HG03108 (cell line): ENCODE measurements around the gene BMS1.
"Not testable (repeated sequence)": the region's sequence is repeated elsewhere in the genome, so short reads cannot be mapped to it uniquely, and the experiment has no call there.

Experiments
- ATAC-seq: cut with Tn5 transposase; IDR thresholded peaks from one replicate; pipeline ENCODE4 v1.9.1; 2021; ENCODE audit warnings: moderate library complexity; ENCODE audit not compliant: unreplicated experiment

BMS1 gene

GRCh38 chr10:42783181-42783549, 570 bp downstream of the BMS1 start:
- no peak for ATAC-seq

- no peak for ATAC-seq
Measured at GRCh38 chr10:42785759-42786158, 3.2 kb downstream of the BMS1 start.

- ATAC-seq: no peak
Measured at GRCh38 chr10:42790835-42791234, 8.2 kb downstream of the BMS1 start.

- ATAC-seq: no peak
Measured at GRCh38 chr10:42795701-42796100, 13.1 kb downstream of the BMS1 start.

- ATAC-seq: no peak
Measured at GRCh38 chr10:42801135-42801534, 18.5 kb downstream of the BMS1 start.

- no peak for ATAC-seq
Measured at GRCh38 chr10:42802876-42803275, 20.3 kb downstream of the BMS1 start.

GRCh38 chr10:42809676-42810075, 27.1 kb downstream of the BMS1 start:
- ATAC-seq: no peak

- ATAC-seq: no peak
Measured at GRCh38 chr10:42812028-42812427, 29.4 kb downstream of the BMS1 start.

GRCh38 chr10:42813989-42814687, 31.5 kb downstream of the BMS1 start:
- ATAC-seq: not testable (repeated sequence)

GRCh38 chr10:42816334-42816733, 33.7 kb downstream of the BMS1 start:
- not testable (repeated sequence) for ATAC-seq

GRCh38 chr10:42816912-42817311, 34.3 kb downstream of the BMS1 start:
- no peak for ATAC-seq

GRCh38 chr10:42817417-42817816, 34.8 kb downstream of the BMS1 start:
- not testable (repeated sequence) for ATAC-seq

GRCh38 chr10:42826759-42827158, 44.2 kb downstream of the BMS1 start:
- not testable (repeated sequence) for ATAC-seq

GRCh38 chr10:42827201-42827600, 44.6 kb downstream of the BMS1 start:
- no peak for ATAC-seq

- not testable (repeated sequence) for ATAC-seq
Measured at GRCh38 chr10:42828391-42828790, 45.8 kb downstream of the BMS1 start.

- no peak for ATAC-seq
Measured at GRCh38 chr10:42830237-42830636, 47.6 kb downstream of the BMS1 start.

GRCh38 chr10:42836096-42836495, 53.5 kb downstream of the BMS1 start:
- ATAC-seq: no peak

- ATAC-seq: no peak
Measured at GRCh38 chr10:42836771-42837468, 54.3 kb downstream of the BMS1 start.

- ATAC-seq: not testable (repeated sequence)
Measured at GRCh38 chr10:42844810-42845209, 62.2 kb downstream of the BMS1 start.

- ATAC-seq: not testable (repeated sequence)
Measured at GRCh38 chr10:42847261-42847660, 64.7 kb downstream of the BMS1 start.

- no peak for ATAC-seq
Measured at GRCh38 chr10:42850931-42851330, 68.3 kb downstream of the BMS1 start.

- ATAC-seq: no peak
Measured at GRCh38 chr10:42859256-42859655, 76.7 kb downstream of the BMS1 start.
